NCI-H146 treated with DMSO at 0.1 percent for 48 hours (cell line): ENCODE measurements around the gene MANBA.

ENCODE experiments used
- DNase-seq: peaks from one replicate; lab custom pipeline; 2025; ENCODE audit not compliant: unreplicated experiment; lab: John Stamatoyannopoulos, UW

Gene MANBA

DNA sequence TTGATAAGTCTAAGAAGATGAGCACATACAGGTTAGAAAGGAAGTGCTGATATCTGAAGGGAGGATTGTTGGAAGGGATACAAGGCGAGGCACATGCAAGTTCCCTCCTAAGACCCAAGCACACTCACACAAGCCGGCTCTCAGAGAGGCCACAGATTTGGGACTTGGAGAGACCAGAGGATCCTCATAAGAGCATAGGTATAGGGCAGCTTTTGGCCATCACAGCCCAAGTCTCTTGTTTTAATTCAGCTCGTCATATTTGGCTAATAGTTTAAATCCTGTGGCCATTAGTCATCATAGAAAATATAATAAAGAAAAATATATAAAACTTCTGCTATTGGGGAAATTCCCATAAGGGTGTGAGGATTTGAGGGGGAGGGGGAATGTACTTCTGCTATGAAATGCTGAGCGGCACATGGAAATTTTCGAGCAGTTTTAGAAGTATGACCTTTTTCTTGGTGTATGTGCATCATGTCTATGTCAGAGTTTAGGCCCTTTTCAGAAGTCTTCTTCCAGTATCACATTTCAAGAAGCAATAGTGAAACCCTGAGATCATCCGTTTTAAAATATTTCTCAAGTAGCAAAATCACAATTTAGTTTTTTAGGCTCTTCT lies 161.9 kb downstream of the MANBA start:
- DNase-seq, result no peak

DNA sequence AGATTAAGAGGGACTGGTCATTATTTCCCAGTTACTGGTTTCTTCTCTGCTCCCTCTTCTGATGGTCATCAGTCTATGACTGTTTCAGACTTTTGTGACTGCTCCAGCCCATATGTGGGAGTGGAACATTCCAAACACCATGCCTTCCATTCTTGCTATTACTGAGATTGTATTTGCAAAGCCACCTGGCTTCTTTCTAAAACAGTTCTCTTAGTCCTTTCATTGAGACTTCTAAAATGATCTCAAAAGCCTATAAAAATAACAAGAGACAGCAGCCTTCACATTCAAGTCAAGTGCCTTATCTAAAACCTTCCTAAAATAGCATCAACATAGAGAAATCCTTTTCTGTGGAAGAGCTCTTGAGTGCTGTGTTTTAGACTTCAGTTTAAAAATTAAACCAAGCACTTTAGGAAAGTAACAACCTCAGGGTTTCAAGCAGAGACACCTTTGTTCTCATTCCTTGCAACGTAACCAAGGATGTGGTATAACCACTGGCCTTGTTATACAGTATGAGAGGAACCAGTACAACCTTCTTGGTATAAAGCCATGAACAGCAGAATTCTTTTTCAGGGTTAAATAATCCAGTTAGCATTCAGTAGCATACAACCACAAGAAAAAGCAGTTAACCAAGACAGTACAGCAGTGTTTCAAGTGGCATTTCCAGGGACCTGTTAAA lies 162.5 kb downstream of the MANBA start:
- no peak for DNase-seq

DNA sequence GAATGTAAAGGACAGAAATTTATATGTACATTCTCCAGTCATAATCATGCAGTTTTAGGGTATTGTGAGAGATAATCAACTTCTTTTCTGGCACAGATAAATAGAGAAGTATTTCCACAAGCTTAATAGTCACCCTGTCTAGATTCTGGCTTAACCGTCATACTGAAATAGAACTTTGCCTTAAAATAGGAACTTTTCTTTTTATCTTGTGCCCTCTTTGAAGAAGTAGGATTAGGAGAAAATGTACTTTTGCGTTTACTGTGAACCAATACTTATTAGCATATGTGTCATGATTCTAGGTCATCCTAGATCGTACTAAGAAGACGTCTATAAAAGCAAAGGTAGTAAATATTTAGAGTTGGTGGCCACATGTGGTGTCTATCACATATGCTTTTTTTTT lies 164.2 kb downstream of the MANBA start:
- no peak for DNase-seq

DNA sequence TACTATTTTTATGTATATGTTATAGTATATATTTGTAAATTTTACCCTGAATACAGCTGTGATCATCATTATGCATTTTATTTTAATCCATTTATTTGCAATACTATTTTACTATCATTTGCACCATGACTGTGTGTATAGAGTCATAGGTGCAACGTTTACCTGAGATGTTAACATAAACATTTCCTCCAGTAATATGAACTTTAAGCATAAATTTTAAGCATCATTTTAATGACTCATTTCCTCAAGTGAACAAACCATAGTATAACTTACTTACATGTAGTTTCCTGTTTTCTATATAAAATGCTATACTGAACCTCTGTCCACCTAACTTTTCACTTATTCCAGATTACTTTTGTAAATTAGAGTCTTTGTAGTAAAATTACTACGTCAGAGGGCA lies 166.8 kb downstream of the MANBA start:
- DNase-seq, result no peak

DNA sequence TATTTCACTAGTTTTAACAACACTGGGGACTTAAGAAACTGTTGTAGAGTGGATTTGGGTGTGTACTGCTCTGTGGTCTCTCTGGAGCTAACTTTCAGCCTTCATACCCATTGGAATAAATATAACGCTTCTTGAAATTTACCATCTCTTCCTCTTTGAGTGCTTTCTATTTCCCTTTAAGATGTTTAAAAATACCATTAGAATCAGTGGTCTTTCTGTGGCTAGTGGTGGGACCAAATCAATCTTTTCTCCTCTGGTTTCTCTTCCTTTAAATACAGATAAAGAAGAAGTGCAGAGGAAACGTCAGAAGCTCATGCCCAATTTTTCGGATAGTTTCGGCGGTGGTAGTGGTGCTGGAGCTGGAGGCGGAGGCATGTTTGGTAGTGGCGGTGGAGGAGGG lies 167.6 kb downstream of the MANBA start:
- DNase-seq, result no peak

DNA sequence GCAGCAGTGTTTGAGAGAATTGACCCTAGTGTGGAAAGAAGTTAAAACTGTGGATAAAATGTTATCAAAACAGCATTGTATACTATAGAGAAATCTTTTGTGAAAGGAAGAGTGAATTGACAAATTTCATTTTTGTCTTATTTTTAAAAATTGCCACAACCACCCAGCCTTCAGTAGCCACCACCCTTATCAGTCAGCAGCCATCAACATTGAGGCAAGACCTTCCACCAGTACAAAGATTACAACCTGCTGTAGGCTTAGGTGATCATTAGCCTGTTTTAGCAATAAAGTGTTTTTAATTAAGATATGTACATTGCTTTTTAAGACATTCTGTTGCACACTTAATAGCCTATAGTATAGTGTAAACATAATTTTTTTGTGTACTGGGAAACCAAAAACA lies 168.5 kb downstream of the MANBA start:
- no peak for DNase-seq

DNA sequence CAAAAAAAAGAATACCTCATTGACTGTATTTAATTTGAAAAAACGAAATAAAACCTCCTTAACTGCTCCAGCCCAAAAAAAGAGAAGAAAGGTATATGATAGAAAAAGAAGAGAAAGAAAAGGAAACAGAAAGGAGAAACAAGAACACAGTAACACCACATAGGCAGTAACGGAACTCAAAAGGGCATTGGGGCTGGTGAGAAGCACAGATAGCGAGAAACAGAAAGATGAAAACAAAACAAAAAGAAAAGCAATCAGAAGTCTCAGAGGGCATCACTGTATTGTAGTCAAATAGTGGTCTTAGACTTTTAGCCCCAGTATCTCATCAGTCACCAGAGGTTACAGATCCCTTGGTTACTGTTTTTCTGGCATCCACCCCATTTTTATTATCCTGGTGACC lies 171.0 kb downstream of the MANBA start:
- DNase-seq, result no peak

DNA sequence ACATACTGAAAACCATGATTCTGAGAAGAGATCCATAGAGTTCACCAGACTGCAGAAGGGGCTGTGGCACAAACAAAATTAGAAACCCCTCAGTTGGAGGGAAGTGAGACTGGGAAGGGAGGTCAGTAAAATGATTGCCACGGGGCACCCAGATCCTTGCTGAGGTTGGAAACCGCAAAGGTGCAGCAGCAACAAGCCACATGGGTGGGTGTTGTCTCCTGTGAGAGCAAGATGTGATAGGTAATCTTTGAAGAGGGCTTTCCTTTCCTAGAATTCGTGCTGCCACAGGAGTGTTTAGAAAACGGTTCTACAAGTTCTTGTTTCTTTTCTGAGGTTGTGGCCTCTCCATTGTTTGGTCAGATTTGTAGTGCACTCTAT lies 174.1 kb downstream of the MANBA start:
- DNase-seq, result no peak

DNA sequence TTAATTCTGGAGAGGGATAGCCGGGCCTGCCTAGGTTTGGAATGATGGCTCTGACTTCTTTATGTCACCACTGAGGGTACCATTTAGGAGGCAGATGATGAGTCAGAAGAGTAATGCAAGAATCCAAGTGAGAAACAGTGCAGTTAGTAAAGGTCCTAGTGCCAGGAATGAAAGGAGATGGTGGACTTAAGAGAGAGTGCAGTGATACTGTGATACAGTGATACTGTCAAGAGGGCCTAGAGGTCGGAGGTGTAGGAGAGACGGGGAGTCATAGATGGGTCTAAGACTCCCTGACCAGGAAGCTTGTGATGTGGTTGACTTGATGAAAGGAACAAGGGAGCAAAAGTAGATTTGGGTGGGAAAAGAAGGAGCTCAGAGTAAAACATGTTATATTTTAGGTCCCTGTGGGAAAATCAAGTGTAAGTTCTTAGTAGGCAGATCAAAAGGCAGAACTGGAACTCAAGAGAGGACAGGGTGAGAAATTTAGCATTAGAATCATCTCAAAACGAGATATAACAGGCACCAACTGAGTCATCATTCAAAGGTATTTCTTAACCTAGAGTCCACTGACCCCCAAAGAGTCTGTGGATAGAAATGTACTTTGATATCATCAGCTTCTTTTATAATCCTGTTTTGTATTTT lies 174.6 kb downstream of the MANBA start:
- no peak for DNase-seq

DNA sequence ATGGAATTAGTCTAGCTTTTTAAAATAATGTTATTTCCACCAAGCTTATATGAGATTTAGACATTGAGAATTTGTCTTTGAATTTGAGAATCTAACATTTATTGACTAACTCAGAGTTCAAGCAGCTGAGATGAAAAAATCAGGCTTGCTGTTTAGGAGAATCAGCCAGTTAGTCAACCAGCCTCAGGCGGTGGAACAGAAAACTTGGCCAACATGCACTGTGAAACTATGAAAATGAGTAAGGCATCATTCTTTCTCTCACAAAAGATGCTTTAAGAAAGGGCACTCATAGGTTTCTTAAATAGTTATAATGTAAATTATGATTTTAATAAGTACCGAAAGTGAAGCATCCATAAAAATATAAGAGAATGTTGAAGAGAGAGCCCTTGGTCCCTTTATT lies 175.4 kb downstream of the MANBA start:
- no peak for DNase-seq

DNA sequence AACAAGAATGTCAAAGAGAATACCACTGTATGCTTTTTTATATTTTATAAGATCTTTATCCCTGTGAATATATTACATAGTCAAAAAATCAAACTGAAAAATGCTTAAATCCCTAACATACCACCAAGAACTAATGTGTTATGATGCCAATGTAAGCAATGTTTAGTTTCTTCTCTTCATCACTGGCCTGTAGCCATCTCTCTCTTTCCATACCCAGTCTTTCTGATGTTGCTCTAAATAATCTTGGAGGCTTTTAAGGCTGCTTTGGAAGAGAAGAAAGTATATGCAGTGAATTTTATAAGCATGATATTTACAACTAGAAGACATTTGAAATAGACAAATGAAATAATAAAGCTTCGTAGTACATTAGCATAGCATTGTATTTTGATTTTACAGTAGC lies 176.7 kb downstream of the MANBA start:
- no peak for DNase-seq
